Activated CD8-positive, alpha-beta T cell treated with anti-CD3 and anti-CD28 coated beads for 36 hours (primary cell): ENCODE results near the gene CAPN3. TPM values are rescaled to one million over a fixed set of nuclear protein-coding genes. Genes with fewer than 3 reads are reported as not detected.
A peak's percentile ranks its signal among the peaks of the same experiment; 100 is the strongest.

Experiments used
- ATAC-seq: fragments of 200-7000 bp; cut with Tn5 transposase; one replicate; pipeline ENCODE4 v1.10.0; 2021; ENCODE audit warnings: mild to moderate bottlenecking, moderate library complexity
- CTCF ChIA-PET: fragments of 350-600 bp; sonication (Branson Sonifier 250); formaldehyde crosslinking; loops from one replicate; lab custom pipeline; 2021; ENCODE audit warnings: antibody characterized with exemption; lab: Charles Lee
- POLR2A ChIA-PET: fragments of 350-600 bp; sonication (Branson Sonifier 250); formaldehyde crosslinking; loops from one replicate; lab custom pipeline; 2021; ENCODE audit warnings: antibody characterized with exemption; lab: Charles Lee
- DNase-seq: peaks from one replicate; pipeline ENCODE4 v3.0.0-alpha.2; 2020
- H3K27ac Mint-ChIP-seq: one replicate; pipeline ENCODE4 v1.8.0; 2021; ENCODE audit warnings: mild to moderate bottlenecking, mixed read lengths
- H3K27me3 Mint-ChIP-seq: one replicate; pipeline ENCODE4 v1.8.0; 2021; ENCODE audit warnings: mixed read lengths
- H3K36me3 Mint-ChIP-seq: one replicate; pipeline ENCODE4 v1.8.0; 2021; ENCODE audit warnings: low read depth, mixed read lengths
- H3K4me1 Mint-ChIP-seq: one replicate; pipeline ENCODE4 v1.8.0; 2021; ENCODE audit warnings: low read depth, mixed read lengths
- H3K4me3 Mint-ChIP-seq: one replicate; pipeline ENCODE4 v1.8.0; 2021; ENCODE audit warnings: mild to moderate bottlenecking, moderate library complexity, mixed read lengths
- H3K9me3 Mint-ChIP-seq: one replicate; pipeline ENCODE4 v1.8.0; 2021; ENCODE audit warnings: mixed read lengths
- intact Hi-C: fragments of 100-400 bp; cut with micrococcal nuclease; formaldehyde crosslinking; loops from one replicate; pipeline ENCODE4 v1.10.0; 2022
- total RNA-seq, 2 experiments: library from RNA; stranded (reverse); gene quantifications; one replicate each; pipeline ENCODE4 v1.2.3, GENCODE V29; 2021
- TF ChIP-seq, protein P1 (sequence below): fragments of 200-600 bp; IDR thresholded peaks from one replicate; pipeline ENCODE4 v1.8.0; 2022; ENCODE audit warnings: antibody characterized with exemption, mild to moderate bottlenecking

Gene CAPN3
- total RNA-seq, 2 experiments from 2014 or later = 3.3 to 3.5 TPM

DNA sequence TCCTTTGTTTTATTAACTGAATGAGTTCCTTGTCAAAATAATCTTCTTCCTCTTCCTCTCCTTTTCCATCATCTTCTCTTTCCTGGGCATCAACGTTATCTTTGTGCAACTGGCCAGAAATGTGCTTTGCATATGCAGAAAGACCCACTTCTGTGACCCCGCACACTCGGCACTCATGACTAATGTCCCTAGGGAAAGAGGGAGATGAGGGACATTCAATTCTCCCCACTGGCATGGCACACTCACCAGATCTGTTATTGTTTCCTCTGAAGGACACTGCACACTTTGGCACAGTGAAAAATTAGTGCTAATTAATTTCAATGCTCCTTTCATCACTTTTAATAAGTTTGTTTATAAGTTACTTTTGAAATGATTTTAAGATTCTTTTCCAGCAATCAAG lies 97.7 kb downstream of the CAPN3 start:
- ChIA-PET CTCF (no interaction called here), POLR2A (no interaction called here)
- Mint-ChIP-seq H3K27me3 (no peaks in the 10 kb centered on the region), H3K4me1 (peaks cover 6% of the 10 kb centered on the region), H3K9me3 (no peaks in the 10 kb centered on the region), H3K36me3 (peaks cover 2% of the 10 kb centered on the region), H3K27ac (no peak overlapping the region), H3K4me3 (no peak overlapping the region)
- no peak for ATAC-seq
- TF ChIP-seq, protein P1, sequence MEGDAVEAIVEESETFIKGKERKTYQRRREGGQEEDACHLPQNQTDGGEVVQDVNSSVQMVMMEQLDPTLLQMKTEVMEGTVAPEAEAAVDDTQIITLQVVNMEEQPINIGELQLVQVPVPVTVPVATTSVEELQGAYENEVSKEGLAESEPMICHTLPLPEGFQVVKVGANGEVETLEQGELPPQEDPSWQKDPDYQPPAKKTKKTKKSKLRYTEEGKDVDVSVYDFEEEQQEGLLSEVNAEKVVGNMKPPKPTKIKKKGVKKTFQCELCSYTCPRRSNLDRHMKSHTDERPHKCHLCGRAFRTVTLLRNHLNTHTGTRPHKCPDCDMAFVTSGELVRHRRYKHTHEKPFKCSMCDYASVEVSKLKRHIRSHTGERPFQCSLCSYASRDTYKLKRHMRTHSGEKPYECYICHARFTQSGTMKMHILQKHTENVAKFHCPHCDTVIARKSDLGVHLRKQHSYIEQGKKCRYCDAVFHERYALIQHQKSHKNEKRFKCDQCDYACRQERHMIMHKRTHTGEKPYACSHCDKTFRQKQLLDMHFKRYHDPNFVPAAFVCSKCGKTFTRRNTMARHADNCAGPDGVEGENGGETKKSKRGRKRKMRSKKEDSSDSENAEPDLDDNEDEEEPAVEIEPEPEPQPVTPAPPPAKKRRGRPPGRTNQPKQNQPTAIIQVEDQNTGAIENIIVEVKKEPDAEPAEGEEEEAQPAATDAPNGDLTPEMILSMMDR = no peak
- intact Hi-C loops = no loop called here
- no peak for DNase-seq

DNA sequence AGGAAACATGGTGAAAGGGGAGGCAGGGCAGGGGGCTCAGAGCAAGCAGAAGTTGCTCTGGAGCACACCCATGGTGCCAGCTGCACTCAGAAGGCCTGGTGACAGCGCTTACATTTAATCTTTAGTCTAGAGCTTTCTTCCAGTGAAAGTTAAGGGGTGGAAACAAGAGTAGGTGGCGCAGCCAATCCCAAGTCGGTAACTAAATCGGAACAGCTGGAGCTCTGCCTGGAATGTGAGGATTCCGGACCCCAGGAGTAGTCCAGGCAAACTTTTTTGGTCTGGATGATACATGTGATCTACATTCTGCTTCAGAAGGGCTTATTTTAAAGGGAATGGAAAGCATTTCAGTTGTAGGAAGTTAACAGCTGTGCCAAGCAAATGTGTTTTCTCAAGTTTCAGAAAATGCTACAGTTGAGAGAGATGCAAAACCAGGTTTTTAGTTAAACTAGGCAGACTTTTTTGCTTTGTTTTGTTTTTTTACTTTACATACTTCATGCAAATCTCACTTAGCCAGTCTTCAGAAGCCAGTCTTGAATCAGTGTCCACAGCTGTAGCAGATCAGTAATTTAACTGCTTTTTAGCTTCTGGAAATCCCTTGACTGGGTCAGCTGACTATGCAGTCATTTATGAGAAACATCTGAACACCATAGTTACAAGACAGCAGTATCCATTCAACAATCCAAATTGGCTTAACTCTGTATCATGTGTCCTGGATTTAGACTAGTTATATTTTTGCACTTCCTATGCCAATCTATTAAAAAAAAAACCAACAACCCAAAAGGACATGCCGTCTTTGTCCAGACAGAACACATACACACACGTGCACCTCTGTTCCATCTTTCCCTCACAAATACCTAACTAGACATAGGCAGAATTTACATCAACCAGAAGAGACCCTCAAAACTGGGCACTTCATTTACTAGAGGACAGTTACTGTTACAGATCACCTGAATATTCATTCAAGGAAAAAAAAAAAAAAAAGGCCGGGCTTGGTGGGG lies 98.4 kb downstream of the CAPN3 start:
- no peaks in the 10 kb centered on the region for H3K27me3 Mint-ChIP-seq
- POLR2A ChIA-PET = no interaction called here
- no peaks in the 10 kb centered on the region for H3K9me3 Mint-ChIP-seq
- TF ChIP-seq, protein P1 = no peak
- H3K36me3 Mint-ChIP-seq = peaks cover 1% of the 10 kb centered on the region
- H3K4me3 Mint-ChIP-seq = no peak overlapping the region
- ATAC-seq (no peak), DNase-seq (no peak)
- H3K4me1 Mint-ChIP-seq = peaks cover 6% of the 10 kb centered on the region
- CTCF ChIA-PET = no interaction called here
- intact Hi-C loops = no loop called here
- peak overlapping the region; percentile 4 for H3K27ac Mint-ChIP-seq

DNA sequence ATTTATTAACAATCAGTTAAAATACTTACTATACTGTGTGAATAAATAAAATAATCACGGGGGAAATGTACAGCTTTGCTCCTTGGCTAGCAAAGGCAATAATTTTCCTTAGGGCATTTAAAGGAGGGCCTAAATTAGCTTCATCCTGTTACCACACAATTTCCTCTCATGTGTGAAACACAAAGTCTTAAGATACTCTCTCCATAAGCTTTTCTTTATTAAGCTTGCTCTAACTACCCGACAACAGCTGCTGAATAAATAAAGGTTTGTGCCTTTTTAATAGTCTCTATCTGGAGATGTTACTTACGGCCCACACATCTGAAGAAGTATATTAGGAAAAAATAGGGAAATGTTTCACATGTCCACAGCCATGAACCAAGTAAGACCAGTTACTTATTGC lies 102.0 kb downstream of the CAPN3 start:
- POLR2A ChIA-PET = interaction anchor here (0.6 kb wide), 1 partner anchor 87 kb away, joined by 3 read pairs; no protein-coding TSS in a partner anchor
- H3K36me3 Mint-ChIP-seq = peaks cover 9% of the 10 kb centered on the region
- ATAC-seq = no peak

More for the DNA sequence above, 102.0 kb downstream of the CAPN3 start:
- TF ChIP-seq, protein P1 = no peak
- Mint-ChIP-seq H3K4me1 (peaks cover 9% of the 10 kb centered on the region), H3K27ac (no peak overlapping the region), H3K4me3 (no peak overlapping the region), H3K27me3 (no peaks in the 10 kb centered on the region), H3K9me3 (no peaks in the 10 kb centered on the region)
- intact Hi-C loops = no loop called here
- CTCF ChIA-PET = interaction anchor here (0.6 to 1.5 kb wide), 2 partner anchors 10 to 34 kb away, joined by 3 to 4 read pairs; no protein-coding TSS in a partner anchor
- DNase-seq = no peak

Other genes with a start within 250 kb of the CAPN3 start
- gene PLA2G4F, start 202.9 kb upstream of the CAPN3 start, total RNA-seq = not detected
- 10 to 100 TPM; 47.3 to 49.8 TPM for gene VPS39, start 151.2 kb upstream of the CAPN3 start, total RNA-seq
- 10 to 100 TPM; 18.0 to 22.2 TPM for gene GANC, start 86.3 kb upstream of the CAPN3 start, total RNA-seq
- gene TMEM87A, start 86.1 kb upstream of the CAPN3 start, total RNA-seq = 10 to 100 TPM; 23.6 to 24.7 TPM
- gene ZNF106, start 131.6 kb downstream of the CAPN3 start, total RNA-seq = 10 to 100 TPM; 46.4 to 46.6 TPM
- gene SNAP23, start 136.1 kb downstream of the CAPN3 start, total RNA-seq = 10 to 100 TPM; 31.2 to 33.1 TPM
- 10 to 100 TPM; 13.7 to 15.1 TPM for gene LRRC57, start 189.3 kb downstream of the CAPN3 start, total RNA-seq
- gene HAUS2, start 189.3 kb downstream of the CAPN3 start, total RNA-seq = 10 to 100 TPM; 45.3 to 48.8 TPM
- 1 to 10 TPM; 4.8 to 6.4 TPM for gene STARD9, start 216.1 kb downstream of the CAPN3 start, total RNA-seq